Neural cell (in vitro differentiated cells): ENCODE measurements around the gene HSP90AA1.
"Not testable (repeated sequence)": the region's sequence is repeated elsewhere in the genome, so short reads cannot be mapped to it uniquely, and the experiment has no call there.

Source experiments
- EP300 ChIP-seq: fragments of 450-650 bp; conservative IDR thresholded peaks from 2 replicates; pipeline ENCODE4 v1.6.1; 2014; ENCODE audit warnings: antibody characterized with exemption, mild to moderate bottlenecking, moderate library complexity; ENCODE audit not compliant: poor library complexity, severe bottlenecking
- SMC3 ChIP-seq: fragments of 450-650 bp; conservative IDR thresholded peaks from 2 replicates; pipeline ENCODE4 v1.6.1; 2014; ENCODE audit warnings: antibody characterized with exemption, mild to moderate bottlenecking, moderate library complexity; ENCODE audit not compliant: poor library complexity
- TF ChIP-seq, protein P1 (sequence below): fragments of 450-650 bp; IDR thresholded peaks from 2 replicates; pipeline ENCODE4 v1.5.1; 2014; ENCODE audit warnings: antibody characterized with exemption, mild to moderate bottlenecking, moderate library complexity; ENCODE audit not compliant: poor library complexity, severe bottlenecking

DNA sequence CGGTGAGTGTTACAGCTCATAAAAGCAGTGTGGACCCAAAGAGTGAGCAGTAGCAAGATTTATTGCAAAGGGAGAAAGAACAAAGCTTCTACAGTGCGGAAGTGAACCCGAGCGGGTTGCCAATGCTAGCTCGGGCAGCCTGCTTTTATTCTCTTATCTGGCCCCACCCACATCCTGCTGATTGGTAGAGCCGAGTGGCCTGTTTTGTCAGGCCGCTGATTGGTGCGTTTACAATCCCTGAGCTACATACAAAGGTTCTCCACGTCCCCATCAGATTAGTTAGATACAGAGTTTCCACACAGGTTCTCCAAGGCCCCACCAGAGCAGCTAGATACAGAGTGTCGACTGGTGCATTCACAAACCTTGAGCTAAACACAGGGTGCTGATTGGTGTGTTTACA lies 47.9 kb upstream of the HSP90AA1 start:
- TF ChIP-seq, protein P1, sequence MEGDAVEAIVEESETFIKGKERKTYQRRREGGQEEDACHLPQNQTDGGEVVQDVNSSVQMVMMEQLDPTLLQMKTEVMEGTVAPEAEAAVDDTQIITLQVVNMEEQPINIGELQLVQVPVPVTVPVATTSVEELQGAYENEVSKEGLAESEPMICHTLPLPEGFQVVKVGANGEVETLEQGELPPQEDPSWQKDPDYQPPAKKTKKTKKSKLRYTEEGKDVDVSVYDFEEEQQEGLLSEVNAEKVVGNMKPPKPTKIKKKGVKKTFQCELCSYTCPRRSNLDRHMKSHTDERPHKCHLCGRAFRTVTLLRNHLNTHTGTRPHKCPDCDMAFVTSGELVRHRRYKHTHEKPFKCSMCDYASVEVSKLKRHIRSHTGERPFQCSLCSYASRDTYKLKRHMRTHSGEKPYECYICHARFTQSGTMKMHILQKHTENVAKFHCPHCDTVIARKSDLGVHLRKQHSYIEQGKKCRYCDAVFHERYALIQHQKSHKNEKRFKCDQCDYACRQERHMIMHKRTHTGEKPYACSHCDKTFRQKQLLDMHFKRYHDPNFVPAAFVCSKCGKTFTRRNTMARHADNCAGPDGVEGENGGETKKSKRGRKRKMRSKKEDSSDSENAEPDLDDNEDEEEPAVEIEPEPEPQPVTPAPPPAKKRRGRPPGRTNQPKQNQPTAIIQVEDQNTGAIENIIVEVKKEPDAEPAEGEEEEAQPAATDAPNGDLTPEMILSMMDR = not testable (repeated sequence)
- TF ChIP-seq EP300, SMC3: not testable (repeated sequence)
